DND-41 (cell line): ENCODE data around the gene TPCN1.

Experiments used
- ATAC-seq: fragments of 200-7000 bp; cut with Tn5 transposase; 3 replicates; pipeline ENCODE4 v1.9.1; 2021; ENCODE audit warnings: low read depth; ENCODE audit not compliant: insufficient read depth
- DNase-seq: peaks from one replicate; pipeline ENCODE4 v3.0.0-alpha.2; 2020
- H2AFZ ChIP-seq: 2 replicates; pipeline ENCODE4 v1.6.0; 2012; ENCODE audit warnings: low read depth, low read length
- H3K27ac ChIP-seq: 2 replicates; pipeline ENCODE4 v1.5.1; 2012; ENCODE audit warnings: low read length, inconsistent platforms
- H3K27me3 ChIP-seq: fragments of 200-600 bp; sonication (generic); 2 replicates; pipeline ENCODE4 v1.6.0; 2012; ENCODE audit warnings: low read length, mild to moderate bottlenecking, inconsistent platforms; ENCODE audit not compliant: insufficient read depth, poor library complexity
- H3K36me3 ChIP-seq: 2 replicates; pipeline ENCODE4 v1.5.1; 2012; ENCODE audit warnings: low read length, inconsistent platforms; ENCODE audit not compliant: insufficient read depth
- H3K4me1 ChIP-seq: 2 replicates; pipeline ENCODE4 v1.5.1; 2012; ENCODE audit warnings: mild to moderate bottlenecking, low read length; ENCODE audit not compliant: insufficient read depth
- H3K4me2 ChIP-seq: 2 replicates; pipeline ENCODE4 v1.6.0; 2012; ENCODE audit warnings: mild to moderate bottlenecking, moderate library complexity, low read length, inconsistent platforms; ENCODE audit not compliant: insufficient read depth
- H3K4me3 ChIP-seq, 2 experiments: fragments of 200-600 bp in 1 of 2; shearing (Covaris generic) in 1 of 2; 2 replicates each; pipeline ENCODE4 v1.5.1; 2012 to 2016; ENCODE audit warnings: inconsistent platforms in 2 of 2, low read length in 2 of 2, mild to moderate bottlenecking in 2 of 2, low read depth in 1 of 2, moderate library complexity in 1 of 2
- H3K79me2 ChIP-seq: 2 replicates; pipeline ENCODE4 v1.6.0; 2012; ENCODE audit warnings: low read length, inconsistent platforms; ENCODE audit not compliant: insufficient read depth
- H3K9ac ChIP-seq: 2 replicates; pipeline ENCODE4 v1.6.0; 2012; ENCODE audit warnings: low read depth, mild to moderate bottlenecking, inconsistent platforms, low read length, moderate library complexity
- H3K9me3 ChIP-seq: 2 replicates; pipeline ENCODE4 v1.5.1; 2012; ENCODE audit warnings: low read length, moderate library complexity, mild to moderate bottlenecking, inconsistent platforms; ENCODE audit not compliant: insufficient read depth, severe bottlenecking
- H4K20me1 ChIP-seq: 2 replicates; pipeline ENCODE4 v1.6.0; 2012; ENCODE audit warnings: low read length; ENCODE audit not compliant: insufficient read depth
- EZH2 ChIP-seq: IDR thresholded peaks from 3 replicates; pipeline ENCODE4 v1.6.1; 2012; ENCODE audit warnings: borderline replicate concordance, low read depth, mild to moderate bottlenecking, moderate library complexity, low read length, inconsistent platforms; ENCODE audit not compliant: severe bottlenecking
- TF ChIP-seq, protein P1 (sequence below): IDR thresholded peaks from 2 replicates; pipeline ENCODE4 v1.5.1; 2012; ENCODE audit warnings: borderline replicate concordance, low read length, moderate library complexity, mild to moderate bottlenecking; ENCODE audit not compliant: poor library complexity, severe bottlenecking; ENCODE audit errors: extremely low read depth

TPCN1 gene

DNA sequence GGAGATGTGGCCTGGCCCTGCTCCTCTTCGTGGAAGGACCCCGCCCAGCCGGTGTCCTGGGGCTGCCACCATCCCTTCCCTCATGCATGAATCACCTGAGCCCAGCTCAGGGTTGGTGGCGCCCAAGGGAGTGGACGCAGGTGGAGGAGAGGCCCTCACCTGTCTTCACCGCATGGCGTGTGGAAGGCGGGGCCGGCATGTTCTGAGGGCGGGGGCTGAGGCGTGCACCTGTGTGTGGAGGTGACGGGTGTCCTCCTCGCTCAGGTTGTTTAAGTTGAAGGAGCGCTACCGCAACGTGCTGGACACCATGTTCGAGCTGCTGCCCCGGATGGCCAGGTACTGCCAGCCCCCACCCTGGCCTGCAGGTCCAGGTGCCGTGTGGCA is 66.6 kb downstream of the TPCN1 start:
- no peak for TF ChIP-seq EZH2
- TF ChIP-seq, protein P1, sequence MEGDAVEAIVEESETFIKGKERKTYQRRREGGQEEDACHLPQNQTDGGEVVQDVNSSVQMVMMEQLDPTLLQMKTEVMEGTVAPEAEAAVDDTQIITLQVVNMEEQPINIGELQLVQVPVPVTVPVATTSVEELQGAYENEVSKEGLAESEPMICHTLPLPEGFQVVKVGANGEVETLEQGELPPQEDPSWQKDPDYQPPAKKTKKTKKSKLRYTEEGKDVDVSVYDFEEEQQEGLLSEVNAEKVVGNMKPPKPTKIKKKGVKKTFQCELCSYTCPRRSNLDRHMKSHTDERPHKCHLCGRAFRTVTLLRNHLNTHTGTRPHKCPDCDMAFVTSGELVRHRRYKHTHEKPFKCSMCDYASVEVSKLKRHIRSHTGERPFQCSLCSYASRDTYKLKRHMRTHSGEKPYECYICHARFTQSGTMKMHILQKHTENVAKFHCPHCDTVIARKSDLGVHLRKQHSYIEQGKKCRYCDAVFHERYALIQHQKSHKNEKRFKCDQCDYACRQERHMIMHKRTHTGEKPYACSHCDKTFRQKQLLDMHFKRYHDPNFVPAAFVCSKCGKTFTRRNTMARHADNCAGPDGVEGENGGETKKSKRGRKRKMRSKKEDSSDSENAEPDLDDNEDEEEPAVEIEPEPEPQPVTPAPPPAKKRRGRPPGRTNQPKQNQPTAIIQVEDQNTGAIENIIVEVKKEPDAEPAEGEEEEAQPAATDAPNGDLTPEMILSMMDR, result no peak
- Histone ChIP-seq H3K27me3 (no peaks in the 10 kb centered on the region), H4K20me1 (no peaks in the 10 kb centered on the region), H3K4me2 (no peak overlapping the region), H3K9me3 (no peaks in the 10 kb centered on the region), H2AFZ (no peak overlapping the region), H3K27ac (no peak overlapping the region), H3K4me1 (no peaks in the 10 kb centered on the region), H3K4me3 (no peak overlapping the region), H3K79me2 (no peaks in the 10 kb centered on the region), H3K9ac (no peak overlapping the region), H3K36me3 (peaks cover 77% of the 10 kb centered on the region)
- ATAC-seq (no peak), DNase-seq (no peak)

DNA sequence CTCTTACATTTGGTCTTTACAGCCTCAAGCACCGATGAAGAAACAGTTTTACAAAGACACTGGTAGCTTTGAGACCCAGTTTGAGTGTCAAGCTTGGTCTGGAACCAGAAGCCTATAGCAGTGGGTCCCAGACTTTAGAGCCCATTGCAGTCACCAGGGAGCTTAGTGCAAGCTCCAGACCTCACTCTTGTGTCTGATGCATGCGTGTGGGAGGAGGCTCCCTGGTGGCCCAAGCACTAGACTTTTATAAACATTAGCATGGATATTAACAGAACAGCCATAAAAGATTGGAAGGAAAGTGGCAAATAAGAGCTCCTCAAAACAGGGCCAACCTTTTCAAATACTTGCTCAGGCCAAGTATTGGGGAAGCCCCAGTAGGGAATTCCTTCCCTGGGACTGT is 68.1 kb downstream of the TPCN1 start:
- H3K36me3 ChIP-seq, result peaks cover 86% of the 10 kb centered on the region
- no peak overlapping the region for H2AFZ ChIP-seq
- H3K27ac ChIP-seq, result no peak overlapping the region
- H3K9ac ChIP-seq, result no peak overlapping the region
- TF ChIP-seq, protein P1, result no peak
- no peak for TF ChIP-seq EZH2
- H3K9me3 ChIP-seq, result no peaks in the 10 kb centered on the region
- H3K4me1 ChIP-seq, result no peaks in the 10 kb centered on the region
- no peak overlapping the region for H3K4me3 ChIP-seq
- H3K27me3 ChIP-seq, result no peaks in the 10 kb centered on the region
- H4K20me1 ChIP-seq, result no peaks in the 10 kb centered on the region
- no peak overlapping the region for H3K4me2 ChIP-seq
- ATAC-seq (no peak), DNase-seq (no peak)
- H3K79me2 ChIP-seq, result no peaks in the 10 kb centered on the region

- H2AFZ ChIP-seq, result no peak overlapping the region
- H3K79me2 ChIP-seq, result no peaks in the 10 kb centered on the region
- no peak overlapping the region for H3K27ac ChIP-seq
- H3K9ac ChIP-seq, result no peak overlapping the region
- ATAC-seq (no peak), DNase-seq (no peak)
- no peaks in the 10 kb centered on the region for H3K4me1 ChIP-seq
- no peak overlapping the region for H3K4me3 ChIP-seq
- TF ChIP-seq, protein P1, result no peak
- no peak for TF ChIP-seq EZH2
- H3K4me2 ChIP-seq, result no peak overlapping the region
- H4K20me1 ChIP-seq, result no peaks in the 10 kb centered on the region
- no peaks in the 10 kb centered on the region for H3K9me3 ChIP-seq
- peaks cover 84% of the 10 kb centered on the region for H3K36me3 ChIP-seq
- H3K27me3 ChIP-seq, result no peaks in the 10 kb centered on the region
Measured at GRCh38 chr12:113290506-113290905, 69.2 kb downstream of the TPCN1 start.

- Histone ChIP-seq H3K9me3 (no peaks in the 10 kb centered on the region), H3K4me3 (no peak overlapping the region), H3K4me2 (no peak overlapping the region), H3K27ac (no peak overlapping the region), H3K4me1 (no peaks in the 10 kb centered on the region), H3K9ac (no peak overlapping the region), H3K27me3 (no peaks in the 10 kb centered on the region), H3K36me3 (peaks cover 83% of the 10 kb centered on the region), H2AFZ (no peak overlapping the region), H4K20me1 (no peaks in the 10 kb centered on the region), H3K79me2 (no peaks in the 10 kb centered on the region)
- ATAC-seq, result no peak
- DNase-seq, result no peak
- no peak for TF ChIP-seq EZH2
- TF ChIP-seq, protein P1, result no peak
Measured at GRCh38 chr12:113291586-113291985, 70.3 kb downstream of the TPCN1 start.
